Trophoblast cell (in vitro differentiated cells and primary cell): ENCODE results near the gene TENM3.

Source experiments
- DNase-seq, 2 donors: peaks; one replicate each; pipeline ENCODE4 v3.0.0-alpha.2; 2016
- H2AFZ ChIP-seq: 2 replicates; pipeline ENCODE4 v1.6.1; 2013; ENCODE audit warnings: low read length, moderate library complexity, mild to moderate bottlenecking; ENCODE audit not compliant: insufficient read depth, poor library complexity
- H2AK5ac ChIP-seq: 2 replicates; pipeline ENCODE4 v1.6.1; 2013; ENCODE audit warnings: mild to moderate bottlenecking, low read length
- H2BK120ac ChIP-seq: 2 replicates; pipeline ENCODE4 v1.6.1; 2013; ENCODE audit warnings: low read length, mild to moderate bottlenecking, moderate library complexity; ENCODE audit not compliant: insufficient read depth, poor library complexity
- H2BK12ac ChIP-seq: 2 replicates; pipeline ENCODE4 v1.6.1; 2013; ENCODE audit warnings: mild to moderate bottlenecking, low read length, moderate library complexity
- H2BK5ac ChIP-seq: 2 replicates; pipeline ENCODE4 v1.6.1; 2013; ENCODE audit warnings: low read length, low read depth, moderate library complexity, mild to moderate bottlenecking; ENCODE audit not compliant: poor library complexity
- H3K14ac ChIP-seq: 2 replicates; pipeline ENCODE4 v1.6.1; 2013; ENCODE audit warnings: mild to moderate bottlenecking, low read length
- H3K18ac ChIP-seq: 2 replicates; pipeline ENCODE4 v1.6.1; 2013; ENCODE audit warnings: mild to moderate bottlenecking, low read length
- H3K23ac ChIP-seq: 2 replicates; pipeline ENCODE4 v1.6.1; 2013; ENCODE audit warnings: low read length
- H3K27ac ChIP-seq: 2 replicates; pipeline ENCODE4 v1.5.1; 2013; ENCODE audit warnings: low read depth, mild to moderate bottlenecking, inconsistent platforms, low read length, moderate library complexity
- H3K27me3 ChIP-seq: 2 replicates; pipeline ENCODE4 v1.6.1; 2013; ENCODE audit warnings: inconsistent platforms, mild to moderate bottlenecking, low read length, moderate library complexity; ENCODE audit not compliant: insufficient read depth
- H3K36me3 ChIP-seq, 2 experiments: 1 replicate in 1 of 2; 2 replicates in 1 of 2; pipeline ENCODE4 v1.6.1; 2013; ENCODE audit warnings: low read length in 2 of 2, mild to moderate bottlenecking in 2 of 2, moderate library complexity in 1 of 2; ENCODE audit not compliant: insufficient read depth in 2 of 2, control insufficient read depth in 1 of 2
- H3K4ac ChIP-seq: 2 replicates; pipeline ENCODE4 v1.6.1; 2013; ENCODE audit warnings: low read depth, mild to moderate bottlenecking, low read length, moderate library complexity
- H3K4me1 ChIP-seq, 2 experiments: 1 replicate in 1 of 2; 2 replicates in 1 of 2; pipeline ENCODE4 v1.6.1; 2013; ENCODE audit warnings: low read length in 2 of 2, mild to moderate bottlenecking in 2 of 2, moderate library complexity in 1 of 2; ENCODE audit not compliant: insufficient read depth in 2 of 2, control insufficient read depth in 1 of 2
- H3K4me2 ChIP-seq: 2 replicates; pipeline ENCODE4 v1.6.1; 2013; ENCODE audit warnings: inconsistent platforms, mild to moderate bottlenecking, low read length, moderate library complexity
- H3K4me3 ChIP-seq: 2 replicates; pipeline ENCODE4 v1.5.1; 2013; ENCODE audit warnings: mild to moderate bottlenecking, low read depth, low read length, inconsistent platforms
- H3K79me1 ChIP-seq: one replicate; pipeline ENCODE4 v1.6.1; 2013; ENCODE audit warnings: low read length
- H3K79me2 ChIP-seq: 2 replicates; pipeline ENCODE4 v1.6.1; 2013; ENCODE audit warnings: low read length, mild to moderate bottlenecking; ENCODE audit not compliant: control insufficient read depth, insufficient read depth, poor library complexity
- H3K9ac ChIP-seq: 2 replicates; pipeline ENCODE4 v1.6.1; 2013; ENCODE audit warnings: mild to moderate bottlenecking, low read length
- H3K9me3 ChIP-seq: 2 replicates; pipeline ENCODE4 v1.6.1; 2013; ENCODE audit warnings: low read depth, mild to moderate bottlenecking, control low read depth, inconsistent platforms, low read length; ENCODE audit not compliant: insufficient read depth
- H4K12ac ChIP-seq: 2 replicates; pipeline ENCODE4 v1.6.1; 2013; ENCODE audit warnings: low read depth, mild to moderate bottlenecking, low read length, moderate library complexity
- H4K8ac ChIP-seq: 2 replicates; pipeline ENCODE4 v1.6.1; 2013; ENCODE audit warnings: low read depth, mild to moderate bottlenecking, low read length, moderate library complexity
- H4K91ac ChIP-seq: one replicate; pipeline ENCODE4 v1.6.1; 2013; ENCODE audit warnings: low read depth, mild to moderate bottlenecking, low read length, moderate library complexity
- WGBS: extraction: QIAGEN DNeasy Blood & Tissue Kit; methylation state at CpG from one replicate; pipeline ENCODE4 v1.1.7; 2013; ENCODE audit warnings: missing lambda C conversion rate; ENCODE audit not compliant: insufficient read length, insufficient coverage; ENCODE audit errors: extremely low coverage; 5-methylcytosine and 5-hydroxymethylcytosine counted together

TENM3 gene

GRCh38 chr4:182448281-182449151 lies 205.3 kb downstream of the TENM3 start:
- WGBS, result no CpG with 5 or more reads among the region's 113 CpGs

GRCh38 chr4:182449186-182449929 lies 206.2 kb downstream of the TENM3 start:
- Histone ChIP-seq H2AK5ac (no peak overlapping the region), H3K18ac (peak overlapping the region; percentile 64), H3K4me2 (peak overlapping the region; percentile 91), H3K27me3 (no peaks in the 10 kb centered on the region), H3K4me3 (peak overlapping the region; percentile 77), H2BK120ac (no peak overlapping the region), H3K36me3 (peaks cover 2% of the 10 kb centered on the region in 2 experiments), H4K91ac (peak overlapping the region; percentile 74), H3K9me3 (no peaks in the 10 kb centered on the region), H3K4me1 (no peaks in the 10 kb centered on the region), H2BK5ac (peak overlapping the region; percentile 64), H3K79me1 (peaks cover 6% of the 10 kb centered on the region), H3K4ac (no peak overlapping the region), H4K8ac (peak overlapping the region; percentile 13), H4K12ac (no peak overlapping the region), H3K14ac (peak overlapping the region; percentile 67), H2BK12ac (no peak overlapping the region), H3K79me2 (peaks cover 5% of the 10 kb centered on the region), H3K27ac (peak overlapping the region; percentile 66), H3K9ac (peak overlapping the region; percentile 79), H2AFZ (no peak overlapping the region), H3K23ac (no peak overlapping the region)
- DNase-seq, result peak; percentile 56 to 77
- WGBS, result no CpG with 5 or more reads among the region's 34 CpGs

More at GRCh38 chr4:182448281-182449151, 205.3 kb downstream of the TENM3 start:
- peaks cover 5% of the 10 kb centered on the region for H3K79me2 ChIP-seq
- peak overlapping the region; percentile 74 for H4K91ac ChIP-seq
- peak overlapping the region; percentile 64 for H3K18ac ChIP-seq
- H3K27me3 ChIP-seq, result no peaks in the 10 kb centered on the region
- no peaks in the 10 kb centered on the region for H3K4me1 ChIP-seq
- peak overlapping the region; percentile 77 for H3K27ac ChIP-seq
- peak overlapping the region; percentile 67 for H3K14ac ChIP-seq
- H3K23ac ChIP-seq, result no peak overlapping the region
- H2AK5ac ChIP-seq, result no peak overlapping the region
- H3K79me1 ChIP-seq, result peaks cover 6% of the 10 kb centered on the region
- H3K4me2 ChIP-seq, result peak overlapping the region; percentile 91
- peaks cover 2% of the 10 kb centered on the region in 2 experiments for H3K36me3 ChIP-seq
- H3K4ac ChIP-seq, result peak overlapping the region; percentile 48
- H4K8ac ChIP-seq, result peak overlapping the region; percentile 51
- peak overlapping the region; percentile 86 for H3K4me3 ChIP-seq
- no peaks in the 10 kb centered on the region for H3K9me3 ChIP-seq
- peak overlapping the region; percentile 64 for H3K9ac ChIP-seq
- H2BK12ac ChIP-seq, result peak overlapping the region; percentile 15
- peak; percentile 92 for DNase-seq
- peak overlapping the region; percentile 53 for H2BK120ac ChIP-seq
- H2BK5ac ChIP-seq, result peak overlapping the region; percentile 64
- peak overlapping the region; percentile 26 for H4K12ac ChIP-seq
- peak overlapping the region; percentile 68 for H2AFZ ChIP-seq

- WGBS, result no CpG with 5 or more reads among the region's 4 CpGs
- H3K79me1 ChIP-seq, result peaks cover 6% of the 10 kb centered on the region
- no peak overlapping the region for H3K4me3 ChIP-seq
Observed at GRCh38 chr4:182449930-182450439, 206.8 kb downstream of the TENM3 start.

GRCh38 chr4:182451441-182451840 lies 208.2 kb downstream of the TENM3 start:
- no peak overlapping the region for H3K18ac ChIP-seq
- H4K91ac ChIP-seq, result no peak overlapping the region
- H2BK5ac ChIP-seq, result no peak overlapping the region
- H2AK5ac ChIP-seq, result no peak overlapping the region
- no peak overlapping the region for H3K27ac ChIP-seq
- peaks cover 7% of the 10 kb centered on the region for H3K79me2 ChIP-seq
- no peaks in the 10 kb centered on the region for H3K36me3 ChIP-seq
- H3K4ac ChIP-seq, result peak overlapping the region; percentile 14
- H4K8ac ChIP-seq, result no peak overlapping the region
- no peak overlapping the region for H3K9ac ChIP-seq
- DNase-seq, result no peak
- no peak overlapping the region for H2BK120ac ChIP-seq
- peaks cover 0 to 2% of the 10 kb centered on the region in 2 experiments for H3K4me1 ChIP-seq
- no peak overlapping the region for H4K12ac ChIP-seq
- H3K4me3 ChIP-seq, result no peak overlapping the region
- no peak overlapping the region for H2BK12ac ChIP-seq
- H3K23ac ChIP-seq, result no peak overlapping the region
- WGBS, result no CpG with 5 or more reads among the region's 4 CpGs
- H3K4me2 ChIP-seq, result no peak overlapping the region
- H3K9me3 ChIP-seq, result no peaks in the 10 kb centered on the region
- H3K14ac ChIP-seq, result no peak overlapping the region
- H3K79me1 ChIP-seq, result peaks cover 6% of the 10 kb centered on the region
- H3K27me3 ChIP-seq, result no peaks in the 10 kb centered on the region
- H2AFZ ChIP-seq, result no peak overlapping the region

More at GRCh38 chr4:182449930-182450439, 206.8 kb downstream of the TENM3 start:
- H4K12ac ChIP-seq, result no peak overlapping the region
- H2AFZ ChIP-seq, result no peak overlapping the region
- H3K4me2 ChIP-seq, result peak overlapping the region; percentile 91
- H4K8ac ChIP-seq, result no peak overlapping the region
- no peak overlapping the region for H3K27ac ChIP-seq
- peaks cover 5% of the 10 kb centered on the region for H3K79me2 ChIP-seq
- H3K4ac ChIP-seq, result peak overlapping the region; percentile 69
- H3K4me1 ChIP-seq, result no peaks in the 10 kb centered on the region
- H3K27me3 ChIP-seq, result no peaks in the 10 kb centered on the region
- H2BK12ac ChIP-seq, result no peak overlapping the region
- no peak overlapping the region for H3K18ac ChIP-seq
- H2AK5ac ChIP-seq, result no peak overlapping the region
- no peak overlapping the region for H3K9ac ChIP-seq
- H3K36me3 ChIP-seq, result no peaks in the 10 kb centered on the region
- H2BK5ac ChIP-seq, result no peak overlapping the region
- no peaks in the 10 kb centered on the region for H3K9me3 ChIP-seq
- H2BK120ac ChIP-seq, result no peak overlapping the region
- no peak overlapping the region for H3K14ac ChIP-seq
- H3K23ac ChIP-seq, result no peak overlapping the region
- DNase-seq, result no peak
- no peak overlapping the region for H4K91ac ChIP-seq
